T-helper 1 cell (primary cell): ENCODE measurements around the gene MEAK7.

Experiments used
- DNase-seq, 5 donors: peaks; one replicate each; pipeline ENCODE4 v3.0.0-alpha.2; 2012 to 2020

Gene MEAK7

DNA sequence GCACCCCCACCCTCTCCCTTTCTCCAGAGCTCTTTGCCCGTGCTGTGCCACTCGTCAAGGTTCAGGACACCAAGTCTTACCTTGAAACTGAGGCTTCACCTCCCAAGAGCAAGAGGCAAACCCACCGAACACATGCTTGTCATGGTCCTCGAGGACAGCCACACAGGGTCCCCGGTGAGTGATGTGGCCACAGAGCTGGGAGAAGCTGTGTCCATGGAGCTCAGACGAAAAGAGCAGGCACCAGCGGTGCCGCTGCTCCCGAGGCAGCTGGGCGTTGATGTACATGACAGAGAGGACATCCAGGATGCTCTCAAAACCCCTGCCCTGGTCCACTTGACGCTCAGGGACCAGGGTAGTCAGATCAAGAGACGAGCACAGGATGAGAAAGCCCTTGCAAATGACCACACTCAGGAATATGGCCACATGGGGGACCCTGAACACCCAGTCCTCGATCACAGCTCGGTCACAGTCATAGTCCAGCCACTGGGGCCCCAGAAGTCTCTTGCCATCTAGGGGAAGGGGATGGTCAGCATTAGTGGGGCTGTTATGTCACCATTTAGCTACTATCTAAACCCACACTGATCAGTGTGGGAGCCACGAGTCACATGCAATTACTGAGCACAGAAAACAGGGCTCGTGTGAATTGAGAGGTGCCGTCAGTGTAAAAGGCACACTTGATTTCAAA, 17.8 kb downstream of the MEAK7 start:
- no peak for DNase-seq

DNA sequence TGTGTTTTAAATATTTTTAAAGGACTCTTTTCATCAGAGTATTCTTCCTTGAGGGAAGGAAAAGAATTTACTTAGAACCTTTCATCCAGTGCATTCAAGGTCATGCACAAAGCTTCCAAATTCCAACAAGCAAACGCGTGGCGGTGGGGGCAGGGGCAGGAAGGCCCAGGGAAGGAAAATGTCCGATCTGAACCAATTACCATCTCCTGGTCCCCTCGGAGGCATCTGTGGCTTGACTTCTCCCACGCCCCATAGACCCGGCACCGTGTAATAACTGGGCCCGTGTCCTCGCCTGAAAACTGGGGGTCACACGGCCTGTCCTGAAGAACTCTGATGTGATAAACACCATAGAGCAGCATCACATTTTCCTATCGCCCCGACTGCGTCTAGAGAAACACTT, 18.3 kb downstream of the MEAK7 start:
- no peak for DNase-seq

DNA sequence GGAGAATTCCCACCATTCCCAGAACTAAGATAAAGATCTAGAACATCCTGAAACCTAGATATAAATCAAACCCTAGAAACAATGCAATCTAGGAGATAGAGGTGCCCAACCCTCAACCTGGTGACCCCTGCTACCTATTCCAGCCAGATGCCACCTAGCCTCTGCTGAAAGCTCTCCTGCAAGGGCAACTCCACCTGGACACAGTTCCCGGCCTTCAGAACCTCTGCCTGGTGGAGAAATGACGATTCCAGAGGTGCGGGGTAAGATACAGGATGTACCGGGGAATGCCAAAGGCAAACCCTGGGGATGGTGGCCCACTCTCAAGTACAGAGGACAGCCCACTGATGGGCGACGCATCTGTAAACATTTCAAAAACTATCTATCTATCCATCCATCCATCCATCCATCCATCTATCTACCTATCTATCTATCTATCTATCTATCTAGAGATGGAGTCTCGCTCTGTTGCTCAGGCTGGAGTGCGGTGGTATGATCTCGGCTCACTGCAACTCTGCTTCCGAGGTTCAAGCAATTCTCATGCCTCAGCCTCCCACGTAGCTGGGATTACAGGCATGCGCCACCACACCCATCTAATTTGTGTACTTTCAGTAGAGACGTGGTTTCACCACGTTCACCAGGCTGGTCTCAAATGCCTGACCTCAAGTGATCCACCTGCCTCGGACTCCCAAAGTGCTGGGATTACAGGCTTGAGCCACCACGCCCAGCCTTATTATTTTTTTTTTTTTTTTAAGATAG, 19.0 kb downstream of the MEAK7 start:
- no peak for DNase-seq

DNA sequence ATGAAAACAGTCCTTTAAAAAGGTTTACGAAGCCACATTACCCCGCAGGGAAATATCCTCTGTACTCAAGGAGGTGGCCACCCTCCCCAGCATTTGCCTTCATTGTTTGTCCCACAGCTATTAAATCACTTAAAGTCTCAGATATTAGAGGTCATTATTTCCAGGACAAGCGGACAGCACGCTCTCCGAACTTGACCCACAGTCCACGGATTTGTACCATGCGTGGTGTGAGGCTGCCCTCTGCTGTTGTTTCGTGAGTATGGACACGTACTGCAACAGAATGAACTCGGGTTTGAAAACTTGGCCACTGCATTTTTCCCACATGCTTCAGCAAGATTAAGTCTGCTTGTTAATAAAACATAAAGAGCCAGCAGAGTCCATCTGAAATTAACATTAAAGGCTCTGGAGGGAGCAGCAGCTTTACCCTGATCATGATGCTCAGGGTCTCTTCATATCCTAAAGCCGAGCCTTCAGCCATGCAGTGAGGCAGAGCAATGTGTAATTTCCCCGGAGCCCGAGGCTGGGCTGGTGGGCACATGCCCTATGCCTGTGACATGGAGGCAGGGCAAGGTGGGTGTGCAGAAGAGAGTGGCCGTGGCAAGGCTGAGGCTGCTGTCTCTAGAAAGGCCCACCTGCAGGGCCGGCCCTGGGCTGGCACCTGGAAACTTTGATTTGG, 19.7 kb downstream of the MEAK7 start:
- no peak for DNase-seq

DNA sequence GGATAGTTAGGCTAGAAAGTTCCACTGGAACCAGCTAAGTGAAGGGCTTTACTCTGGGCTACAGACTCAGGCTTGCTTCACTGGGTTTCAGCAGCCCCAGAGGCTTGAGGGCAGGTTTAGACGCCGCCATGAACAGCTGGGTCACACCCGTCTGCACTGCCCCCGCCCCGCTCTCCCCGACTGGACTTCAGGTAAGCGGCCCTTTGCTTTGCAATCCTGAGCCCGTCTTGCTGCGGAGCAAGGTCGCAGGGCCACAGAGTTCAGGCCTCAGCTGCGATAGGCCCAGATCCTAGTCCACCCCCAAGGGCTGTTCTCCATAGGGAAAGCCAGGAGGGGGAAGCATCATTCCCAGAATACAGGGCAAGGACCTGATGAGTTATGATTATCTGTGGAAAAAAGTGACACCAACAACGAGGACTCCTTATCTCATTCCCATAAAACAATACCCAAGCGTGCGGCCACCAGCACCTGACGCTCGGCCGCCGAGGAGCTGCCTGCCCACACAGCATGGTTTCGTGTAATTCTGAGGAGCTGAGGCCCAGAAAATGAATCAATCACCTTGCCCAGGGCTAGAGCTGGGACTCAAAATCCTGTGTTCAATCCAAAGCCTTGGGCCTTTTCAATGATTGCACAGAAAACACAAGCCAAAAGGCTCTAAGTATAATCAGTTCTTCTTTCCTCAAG, 20.4 kb downstream of the MEAK7 start:
- DNase-seq, result no peak

DNA sequence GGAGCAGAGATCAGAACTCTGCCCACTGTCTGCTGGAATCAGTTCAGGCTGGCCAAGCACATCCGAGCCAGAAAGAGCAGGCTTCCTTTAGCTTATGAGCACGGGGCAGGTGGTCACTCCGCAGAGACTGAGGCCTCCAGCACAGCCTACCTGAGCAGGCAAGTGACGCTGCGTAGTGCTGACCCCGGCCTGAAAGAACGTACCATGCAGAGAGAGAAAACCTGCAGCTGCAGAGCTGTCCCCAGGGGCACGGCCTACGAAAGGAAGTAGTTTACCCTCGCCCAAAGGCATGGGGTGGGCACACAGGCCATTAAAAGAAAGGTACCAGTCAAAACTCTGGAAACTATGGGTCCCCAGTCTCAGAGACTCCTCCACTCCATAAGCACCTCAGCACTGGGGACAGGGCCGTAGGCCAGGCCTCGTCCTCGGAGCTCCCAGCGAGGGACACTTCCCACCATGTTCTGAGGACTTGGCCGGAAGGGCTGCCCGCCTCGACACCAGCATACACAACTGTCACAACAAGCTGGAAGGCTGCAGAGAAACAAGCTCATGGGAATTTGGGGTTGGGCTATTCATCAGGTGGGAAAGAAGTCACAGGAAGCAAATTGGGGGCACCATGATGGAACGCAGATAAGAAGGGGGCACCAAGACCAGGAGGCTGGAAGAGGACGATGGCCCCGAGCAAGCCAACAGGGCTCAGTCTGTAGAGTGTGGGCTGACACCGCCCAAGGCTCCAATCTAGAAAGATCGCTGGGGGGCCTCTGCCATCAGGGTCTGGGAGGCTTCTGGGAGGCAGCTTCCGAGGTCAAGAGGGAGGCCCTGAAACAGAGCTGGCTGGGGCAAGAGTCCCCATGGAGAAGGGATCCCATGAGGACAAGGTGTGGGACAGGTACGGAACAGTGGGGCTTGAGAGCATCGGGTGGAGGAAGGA, 21.2 kb downstream of the MEAK7 start:
- no peak for DNase-seq

DNA sequence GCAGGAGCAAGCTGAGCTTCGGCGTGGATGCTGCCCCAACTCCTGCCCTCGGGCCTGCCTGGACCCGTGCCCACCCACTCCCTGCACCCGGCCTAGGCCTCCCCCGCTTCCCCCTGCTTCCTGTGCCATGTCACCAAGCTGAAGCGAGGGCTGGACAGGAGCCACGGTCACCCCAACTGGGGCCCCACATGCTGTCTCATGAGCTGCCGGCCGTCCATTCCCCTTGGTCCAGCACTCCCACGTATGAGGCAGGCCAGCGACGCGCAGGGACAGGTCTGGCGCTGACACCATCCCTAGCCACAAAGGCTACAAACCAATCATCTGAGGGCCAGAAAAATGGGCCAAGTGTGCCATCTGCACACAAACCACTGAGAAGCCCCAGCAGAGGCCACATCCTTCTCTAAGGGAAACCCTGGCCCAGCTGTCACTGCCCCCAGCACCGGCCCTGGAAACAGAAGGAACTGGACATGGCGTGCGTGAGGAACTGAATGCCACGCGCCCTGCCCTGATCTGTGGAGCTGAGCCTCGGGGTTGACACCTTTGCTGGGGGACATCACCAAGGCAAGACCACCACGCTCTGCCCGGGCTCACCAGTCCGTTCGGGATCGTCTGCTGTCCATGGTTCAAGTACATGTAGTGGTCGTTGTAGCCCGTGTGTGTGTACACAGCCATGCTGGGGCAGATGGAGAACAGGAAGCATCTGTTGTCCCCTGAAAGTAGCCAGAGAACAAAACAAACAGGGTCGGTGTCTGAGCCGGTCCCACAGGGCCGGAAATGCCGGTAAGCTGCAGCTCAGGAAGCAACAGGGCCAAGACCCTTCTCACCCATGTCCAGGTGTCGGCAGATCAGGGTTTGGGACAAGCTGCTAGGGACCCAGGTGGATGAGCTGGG, 22.2 kb downstream of the MEAK7 start:
- no peak for DNase-seq

DNA sequence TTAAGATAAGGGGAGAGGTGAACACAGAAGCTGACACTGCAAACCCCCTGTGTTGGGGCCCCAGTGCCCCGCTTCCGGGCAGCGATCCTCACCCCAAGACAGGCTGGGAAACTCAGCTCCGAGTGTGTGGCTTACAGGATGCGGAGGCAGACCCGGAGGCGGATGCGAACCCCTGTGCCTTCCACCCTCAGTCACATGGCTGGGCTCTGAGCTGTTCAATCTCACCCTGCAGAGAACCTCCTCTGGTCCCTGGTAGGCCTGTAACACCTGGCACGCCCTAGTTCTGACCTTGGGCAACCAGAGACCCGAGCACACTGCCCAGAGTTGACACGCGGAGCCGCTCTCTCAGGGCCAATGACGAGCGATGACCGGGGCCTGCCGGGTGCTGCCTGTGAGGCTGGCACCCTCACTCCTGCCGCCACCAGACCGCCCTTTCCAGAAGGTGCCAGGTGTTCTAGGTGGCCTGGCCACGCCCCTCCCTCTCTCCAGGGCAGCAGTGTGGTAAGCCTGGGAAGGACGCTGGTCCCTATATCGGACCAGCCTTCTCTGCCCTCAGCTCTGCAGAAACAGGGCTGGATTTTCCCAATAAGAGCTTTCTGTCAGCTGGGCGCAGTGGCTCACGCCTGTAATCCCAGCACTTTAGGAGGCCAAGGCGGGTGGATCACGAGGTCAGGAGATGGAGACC, 23.3 kb downstream of the MEAK7 start:
- no peak for DNase-seq

DNA sequence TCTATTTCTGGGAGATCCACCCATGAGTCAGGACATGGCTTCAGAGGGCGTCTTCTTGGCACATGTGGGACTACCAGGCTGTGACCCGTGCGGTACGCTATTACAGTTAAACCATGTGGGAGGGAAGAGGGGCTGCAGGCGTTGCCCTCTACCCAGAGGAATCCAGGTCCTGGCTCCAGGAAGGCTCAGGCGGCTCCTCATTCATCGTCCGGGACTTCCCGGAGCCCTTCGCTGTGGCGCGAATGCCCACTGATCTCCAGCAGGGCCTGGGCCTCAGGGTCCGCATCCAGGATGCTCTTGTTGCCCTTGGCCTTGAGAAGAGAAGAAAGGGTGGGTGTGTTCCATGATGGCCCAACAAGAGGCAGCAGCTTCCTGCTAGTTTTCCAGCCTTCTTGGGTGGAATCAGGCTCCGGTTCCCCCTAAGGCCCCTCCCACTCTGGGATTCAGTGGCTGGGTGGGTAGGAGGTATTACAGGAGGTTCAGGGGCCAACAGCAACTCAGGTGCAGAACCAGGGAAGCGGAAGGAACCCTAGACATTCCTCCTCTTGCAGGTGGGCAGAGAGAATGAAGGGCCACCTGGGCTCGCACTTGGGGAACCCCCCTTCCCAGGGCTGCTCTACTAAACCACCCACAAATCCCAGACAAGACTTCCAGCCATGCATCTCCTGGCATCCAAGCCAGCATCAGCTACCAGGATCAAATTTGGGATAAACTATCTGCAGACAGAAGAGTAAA, 24.6 kb downstream of the MEAK7 start:
- no peak for DNase-seq

DNA sequence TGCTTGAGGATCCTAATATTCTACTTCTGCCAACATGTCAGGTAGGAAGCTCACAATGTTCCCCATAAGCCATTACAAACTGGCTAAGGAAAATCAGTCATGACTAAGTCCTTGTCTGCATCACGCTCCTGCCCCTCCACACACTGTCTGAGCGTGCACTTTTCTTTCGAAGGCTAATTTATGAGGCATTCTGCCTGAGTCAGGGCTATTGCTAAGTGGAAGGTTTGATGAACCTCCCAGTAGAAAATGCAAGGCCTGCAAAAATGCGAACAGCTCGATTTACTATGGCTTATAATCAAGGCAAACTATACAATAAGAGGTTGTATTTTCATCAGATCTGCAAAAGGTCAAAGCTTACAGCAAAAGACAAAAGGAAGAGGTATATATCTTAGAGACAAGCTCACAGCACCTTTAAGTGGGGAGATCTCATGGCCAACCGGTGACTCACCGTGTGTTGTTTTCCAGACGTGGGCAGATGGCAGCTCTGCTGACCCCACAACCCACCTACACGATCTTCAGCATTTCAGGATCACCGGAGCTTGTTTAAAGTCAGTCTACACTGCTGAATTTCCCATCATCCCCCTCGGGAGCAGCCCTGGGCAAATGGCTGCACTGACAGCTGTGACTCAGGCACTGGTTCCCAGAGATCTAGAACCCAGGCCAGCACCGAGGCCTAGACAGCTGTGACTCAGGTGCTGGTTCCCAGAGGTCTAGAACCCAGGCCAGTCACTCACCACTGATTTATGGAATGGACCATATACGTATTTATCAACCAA, 26.1 kb downstream of the MEAK7 start:
- DNase-seq, result no peak

DNA sequence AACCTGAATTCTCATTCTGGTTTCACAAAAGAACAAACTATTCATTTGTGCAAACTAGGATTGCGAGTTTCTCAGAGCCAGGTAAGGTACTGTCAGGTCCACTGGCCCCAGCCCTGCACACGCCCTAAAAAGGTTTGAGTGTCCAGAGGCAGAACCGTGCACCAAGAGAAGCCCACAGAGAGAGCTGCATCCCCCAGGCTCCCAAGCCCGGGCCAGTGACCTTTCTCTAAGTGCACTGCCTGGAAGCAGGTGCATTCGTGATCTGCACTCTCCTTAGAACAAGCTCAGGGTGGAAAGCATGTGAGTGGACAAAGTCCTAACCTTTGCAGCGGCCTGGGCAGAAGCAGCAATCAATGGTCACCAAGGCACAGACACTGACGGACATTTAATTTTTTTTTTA, 26.8 kb downstream of the MEAK7 start:
- DNase-seq, result no peak

DNA sequence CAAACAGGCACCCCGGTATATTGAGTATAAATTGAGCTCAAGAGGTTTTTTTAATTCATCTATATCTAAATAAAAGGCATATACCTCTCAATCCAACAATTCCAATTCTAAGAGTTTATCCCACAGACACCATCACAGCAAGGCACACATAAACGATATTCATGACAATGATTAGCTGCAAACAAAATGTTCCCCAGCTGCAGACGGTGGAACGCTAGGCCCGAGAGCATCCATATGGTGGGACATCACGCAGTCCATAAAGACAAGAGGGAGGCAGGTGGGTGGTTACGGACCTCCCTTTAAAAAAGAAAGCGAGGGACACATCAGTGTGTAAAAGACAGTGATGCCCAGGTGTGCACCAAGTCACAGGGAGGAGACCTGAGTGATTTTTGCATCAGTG, 28.1 kb downstream of the MEAK7 start:
- no peak for DNase-seq

DNA sequence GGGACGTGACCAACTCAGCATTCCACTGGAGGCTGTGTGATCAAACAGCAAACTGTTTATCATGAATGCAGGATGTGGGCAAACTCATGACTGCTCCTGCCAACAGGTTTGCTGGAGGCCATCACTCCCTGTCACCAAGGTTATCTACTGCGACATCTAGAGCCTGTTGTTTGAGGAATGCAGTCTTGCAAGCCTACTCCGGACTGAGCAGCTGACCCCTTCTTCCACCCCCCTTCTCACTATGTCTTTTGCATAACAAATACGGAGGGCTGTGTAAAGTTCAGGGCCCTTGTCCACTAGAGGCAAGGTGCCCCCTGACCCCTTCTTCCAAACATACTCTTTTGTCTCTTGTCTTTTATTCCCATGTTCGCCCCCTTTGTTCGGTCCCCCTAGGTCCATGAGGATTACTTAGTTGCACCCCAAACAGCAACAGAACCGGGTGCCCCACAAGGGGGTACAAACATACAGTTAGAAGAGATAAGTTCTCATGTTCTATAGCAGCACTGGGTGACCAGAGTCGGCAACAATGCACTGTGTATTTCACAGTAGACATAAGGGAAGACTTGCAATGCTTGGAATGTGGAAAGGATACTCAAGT, 28.7 kb downstream of the MEAK7 start:
- no peak for DNase-seq

DNA sequence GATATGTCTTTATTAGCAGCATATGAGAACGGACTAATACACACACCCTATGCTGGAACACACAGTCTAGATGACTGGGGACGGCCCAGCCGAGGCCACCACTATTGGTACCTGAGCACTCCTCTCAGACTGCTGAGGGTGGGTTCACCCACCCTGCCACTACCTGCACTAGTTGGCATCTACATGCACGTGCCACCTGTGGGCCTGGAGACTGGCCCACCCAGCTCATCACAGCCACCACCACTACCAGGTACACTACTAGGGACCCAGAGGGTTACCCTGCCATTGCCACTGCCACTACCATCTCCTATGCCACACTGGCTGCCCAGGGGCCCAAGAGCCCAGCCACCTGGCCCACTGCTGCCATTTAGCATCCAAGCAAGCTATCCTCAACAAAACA, 32.5 kb downstream of the MEAK7 start:
- no peak for DNase-seq

DNA sequence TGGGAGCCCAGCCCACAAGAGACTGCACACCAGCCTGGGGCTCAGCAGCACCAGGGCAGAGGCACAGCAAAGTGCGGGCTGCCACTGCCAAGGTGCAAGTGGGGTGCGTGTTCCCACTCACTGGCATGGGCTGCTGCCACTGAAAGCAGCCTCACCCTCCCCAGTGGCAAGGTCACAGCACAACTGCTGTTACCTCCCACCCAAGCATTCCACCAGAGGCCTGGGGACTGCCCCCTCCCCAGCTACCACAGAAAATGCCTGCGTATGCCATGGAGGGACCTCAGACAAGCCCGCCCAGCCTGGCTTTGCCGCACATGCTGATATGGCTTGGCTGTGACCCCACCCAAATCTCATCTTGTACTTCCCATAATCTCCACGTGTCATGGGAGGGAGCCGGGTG, 33.1 kb downstream of the MEAK7 start:
- DNase-seq, result no peak

DNA sequence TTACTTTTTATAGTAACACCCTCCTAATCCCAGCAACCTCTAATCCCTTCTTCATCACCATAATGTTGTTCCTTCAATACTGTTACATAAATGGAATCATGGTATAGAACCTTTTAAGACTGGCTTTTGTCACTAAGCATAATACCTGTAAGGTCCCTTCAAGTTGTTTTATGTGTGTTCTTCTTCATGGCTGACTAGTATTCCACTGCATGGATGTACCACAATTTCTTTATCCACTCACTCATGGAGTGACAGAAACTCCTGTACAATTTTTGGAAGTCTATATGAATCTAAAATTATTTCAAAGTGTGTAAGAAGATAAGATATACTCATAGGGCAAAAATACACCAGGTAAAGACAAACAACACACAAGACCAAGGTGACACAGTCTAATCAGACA, 36.8 kb downstream of the MEAK7 start:
- DNase-seq, result no peak

DNA sequence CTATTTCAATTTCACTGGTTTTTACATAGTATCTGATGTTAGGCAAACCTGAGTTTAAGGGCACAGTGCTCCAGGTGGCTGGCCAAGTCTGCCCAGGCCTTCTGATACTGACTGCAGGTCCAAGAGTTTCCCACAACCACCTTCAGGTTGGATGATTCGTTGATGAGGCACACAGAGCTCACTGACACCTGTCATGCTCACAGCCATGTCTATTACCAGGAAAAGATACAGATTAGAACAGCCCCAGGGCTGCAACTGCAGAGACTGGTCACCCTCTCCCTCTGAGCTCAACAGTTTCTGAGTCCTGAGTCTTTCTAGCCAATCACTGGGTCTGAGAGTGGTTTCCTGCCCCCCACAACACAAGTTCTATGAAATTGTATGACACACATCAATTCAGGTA, 37.2 kb downstream of the MEAK7 start:
- DNase-seq, result no peak

DNA sequence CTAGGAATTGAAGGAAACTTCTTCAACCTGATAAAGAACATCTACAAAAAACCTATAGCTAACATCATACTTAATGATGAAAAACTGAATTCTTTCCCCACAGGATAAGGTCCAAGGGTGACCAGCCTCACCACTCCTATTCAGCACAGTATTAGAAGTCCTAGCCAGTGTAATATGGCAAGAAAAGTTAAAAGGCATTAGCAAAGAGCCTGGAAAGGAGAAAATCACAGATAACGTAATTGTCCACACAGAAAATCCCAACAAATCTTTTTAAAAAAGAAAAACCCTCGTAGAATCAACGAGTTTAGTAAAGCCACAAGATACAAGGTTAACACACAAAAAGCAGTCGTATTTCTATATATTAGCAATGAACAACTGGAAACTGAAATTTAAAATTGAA, 37.8 kb downstream of the MEAK7 start:
- DNase-seq, result no peak

DNA sequence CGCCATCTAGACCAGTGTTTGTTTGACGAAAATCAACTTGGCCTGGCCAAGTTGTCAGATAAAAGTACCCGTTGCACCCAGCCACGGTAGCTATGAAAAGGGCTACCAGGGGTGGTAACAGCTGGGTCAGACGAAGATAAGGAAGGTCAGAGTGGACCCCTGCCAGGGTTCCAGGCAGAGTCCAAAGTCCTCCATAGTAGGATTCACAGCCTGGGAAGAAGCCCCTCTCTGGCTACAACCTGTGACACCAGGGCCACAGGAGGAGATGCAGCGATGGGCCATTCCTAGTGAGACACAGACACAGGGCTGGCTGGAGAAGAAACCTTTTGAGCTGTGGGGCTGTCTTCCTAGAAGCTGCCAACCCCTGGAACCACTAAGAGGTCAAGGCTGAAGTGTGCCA, 39.3 kb downstream of the MEAK7 start:
- no peak for DNase-seq
